ENCODE data around the gene MBLAC2.

Gene MBLAC2

DNA sequence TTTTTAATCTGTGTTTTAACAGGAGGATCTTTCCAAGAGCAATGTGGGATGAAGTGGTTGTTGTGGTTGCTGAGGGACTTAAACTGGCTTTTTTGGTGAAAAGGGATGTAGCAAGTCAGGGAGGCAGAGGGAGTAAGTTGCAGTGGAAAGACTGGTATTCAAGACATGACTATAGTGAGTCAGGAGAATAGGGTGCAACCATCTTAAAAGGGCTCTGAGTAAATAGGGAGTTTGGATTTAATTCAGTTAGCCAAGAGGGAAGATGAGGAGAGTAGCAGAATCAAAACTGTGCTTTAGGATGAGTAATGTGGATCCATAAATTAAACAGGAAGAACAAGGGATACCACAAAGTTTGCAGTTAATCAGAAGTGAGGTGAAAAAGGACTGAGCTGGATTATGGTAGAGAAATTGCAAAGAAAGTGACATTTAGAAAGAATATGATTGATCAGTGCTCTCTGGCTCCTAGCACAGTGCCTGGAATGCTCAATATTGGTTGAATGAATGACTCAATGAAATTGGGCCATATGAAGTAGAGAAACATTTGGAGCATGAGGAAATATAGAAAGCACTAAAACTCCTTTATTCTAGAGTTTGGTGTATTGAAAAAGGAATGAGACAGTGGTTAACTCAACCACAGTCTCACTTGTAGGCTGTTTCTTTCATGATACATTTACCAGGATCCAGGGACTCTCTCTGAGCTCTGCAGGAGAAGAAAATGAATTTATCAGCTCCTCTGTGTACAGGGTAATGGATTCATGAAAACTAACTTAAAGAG, 5.2 kb upstream of the MBLAC2 start:
- no peak for DNase-seq (ENCODE audit: low read depth in 1 of 2, low spot score in 1 of 2)
- TF ChIP-seq GABPA (IDR thresholded peaks at IDR 0.05; ENCODE audit: low read depth), result no peak
- no peak for TF ChIP-seq SPI1 (IDR thresholded peaks at IDR 0.05; ENCODE audit: borderline replicate concordance, low read depth)
- no peaks in the 10 kb centered on the region for H3K27me3 ChIP-seq (ENCODE audit: insufficient read depth, poor library complexity, severe bottlenecking)
- H3K4me3 ChIP-seq (replicated peaks; ENCODE audit: insufficient read depth, low read length), result no peak overlapping the region
- H3K27ac ChIP-seq (replicated peaks), result no peak overlapping the region

GRCh38 chr5:90477621-90478215, 3.1 kb upstream of the MBLAC2 start:
- no peak overlapping the region for H3K4me3 ChIP-seq (replicated peaks; ENCODE audit: insufficient read depth, low read length)
- no peak for DNase-seq (ENCODE audit: low read depth in 1 of 2, low spot score in 1 of 2)
- TF ChIP-seq SPI1 (IDR thresholded peaks at IDR 0.05; ENCODE audit: borderline replicate concordance, low read depth) (no peak), POLR2AphosphoS5 (IDR thresholded peaks at IDR 0.05; ENCODE audit: low read depth) (no peak), GABPA (IDR thresholded peaks at IDR 0.05; ENCODE audit: low read depth) (no peak), CTCF (IDR thresholded peaks at IDR 0.05; ENCODE audit: insufficient read depth, low read length) (no peak)
- TF ChIP-seq, protein P1, sequence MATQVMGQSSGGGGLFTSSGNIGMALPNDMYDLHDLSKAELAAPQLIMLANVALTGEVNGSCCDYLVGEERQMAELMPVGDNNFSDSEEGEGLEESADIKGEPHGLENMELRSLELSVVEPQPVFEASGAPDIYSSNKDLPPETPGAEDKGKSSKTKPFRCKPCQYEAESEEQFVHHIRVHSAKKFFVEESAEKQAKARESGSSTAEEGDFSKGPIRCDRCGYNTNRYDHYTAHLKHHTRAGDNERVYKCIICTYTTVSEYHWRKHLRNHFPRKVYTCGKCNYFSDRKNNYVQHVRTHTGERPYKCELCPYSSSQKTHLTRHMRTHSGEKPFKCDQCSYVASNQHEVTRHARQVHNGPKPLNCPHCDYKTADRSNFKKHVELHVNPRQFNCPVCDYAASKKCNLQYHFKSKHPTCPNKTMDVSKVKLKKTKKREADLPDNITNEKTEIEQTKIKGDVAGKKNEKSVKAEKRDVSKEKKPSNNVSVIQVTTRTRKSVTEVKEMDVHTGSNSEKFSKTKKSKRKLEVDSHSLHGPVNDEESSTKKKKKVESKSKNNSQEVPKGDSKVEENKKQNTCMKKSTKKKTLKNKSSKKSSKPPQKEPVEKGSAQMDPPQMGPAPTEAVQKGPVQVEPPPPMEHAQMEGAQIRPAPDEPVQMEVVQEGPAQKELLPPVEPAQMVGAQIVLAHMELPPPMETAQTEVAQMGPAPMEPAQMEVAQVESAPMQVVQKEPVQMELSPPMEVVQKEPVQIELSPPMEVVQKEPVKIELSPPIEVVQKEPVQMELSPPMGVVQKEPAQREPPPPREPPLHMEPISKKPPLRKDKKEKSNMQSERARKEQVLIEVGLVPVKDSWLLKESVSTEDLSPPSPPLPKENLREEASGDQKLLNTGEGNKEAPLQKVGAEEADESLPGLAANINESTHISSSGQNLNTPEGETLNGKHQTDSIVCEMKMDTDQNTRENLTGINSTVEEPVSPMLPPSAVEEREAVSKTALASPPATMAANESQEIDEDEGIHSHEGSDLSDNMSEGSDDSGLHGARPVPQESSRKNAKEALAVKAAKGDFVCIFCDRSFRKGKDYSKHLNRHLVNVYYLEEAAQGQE (IDR thresholded peaks at IDR 0.05; ENCODE audit: insufficient replicate concordance, low read depth), result no peak
- H3K27ac ChIP-seq (replicated peaks), result no peak overlapping the region
- no peaks in the 10 kb centered on the region for H3K27me3 ChIP-seq (ENCODE audit: insufficient read depth, poor library complexity, severe bottlenecking)

GRCh38 chr5:90477073-90477472, 2.5 kb upstream of the MBLAC2 start:
- Histone ChIP-seq H3K27me3 (ENCODE audit: insufficient read depth, poor library complexity, severe bottlenecking) (no peaks in the 10 kb centered on the region), H3K27ac (replicated peaks) (no peak overlapping the region), H3K4me3 (replicated peaks; ENCODE audit: insufficient read depth, low read length) (no peak overlapping the region)
- DNase-seq (ENCODE audit: low read depth in 1 of 2, low spot score in 1 of 2), result no peak
- TF ChIP-seq, protein P1 (IDR thresholded peaks at IDR 0.05; ENCODE audit: insufficient replicate concordance, low read depth), result no peak
- TF ChIP-seq SPI1 (IDR thresholded peaks at IDR 0.05; ENCODE audit: borderline replicate concordance, low read depth), result no peak
- no peak for TF ChIP-seq POLR2AphosphoS5 (IDR thresholded peaks at IDR 0.05; ENCODE audit: low read depth)
- TF ChIP-seq CTCF (IDR thresholded peaks at IDR 0.05; ENCODE audit: insufficient read depth, low read length), result no peak
- TF ChIP-seq GABPA (IDR thresholded peaks at IDR 0.05; ENCODE audit: low read depth), result no peak

DNA sequence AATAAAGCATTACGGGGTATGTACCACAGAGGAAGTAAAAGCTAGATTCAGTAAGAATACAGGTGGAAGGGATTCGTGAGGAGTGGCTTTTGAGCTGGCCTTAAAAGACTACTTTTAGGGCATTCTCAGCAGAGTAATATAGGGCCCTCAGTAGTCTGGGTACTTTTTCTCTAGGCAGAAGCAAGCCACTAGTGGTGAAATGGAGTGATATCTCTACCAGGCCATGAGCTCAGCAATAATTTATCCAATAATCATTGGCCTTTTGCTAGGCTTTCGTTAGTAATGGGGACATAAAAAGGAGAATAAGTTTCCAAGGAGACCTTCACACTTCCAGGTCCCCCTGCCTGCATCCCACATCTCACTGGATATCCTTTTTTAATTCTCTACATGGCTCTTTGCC, 1.8 kb upstream of the MBLAC2 start:
- Histone ChIP-seq H3K27me3 (ENCODE audit: insufficient read depth, poor library complexity, severe bottlenecking) (no peaks in the 10 kb centered on the region), H3K4me3 (replicated peaks; ENCODE audit: insufficient read depth, low read length) (no peak overlapping the region), H3K27ac (replicated peaks) (no peak overlapping the region)
- no peak for DNase-seq (ENCODE audit: low read depth in 1 of 2, low spot score in 1 of 2)
- no peak for TF ChIP-seq CTCF (IDR thresholded peaks at IDR 0.05; ENCODE audit: insufficient read depth, low read length)
- no peak for TF ChIP-seq GABPA (IDR thresholded peaks at IDR 0.05; ENCODE audit: low read depth)
- TF ChIP-seq POLR2AphosphoS5 (IDR thresholded peaks at IDR 0.05; ENCODE audit: low read depth), result no peak
- TF ChIP-seq, protein P1 (IDR thresholded peaks at IDR 0.05; ENCODE audit: insufficient replicate concordance, low read depth), result no peak
- no peak for TF ChIP-seq SPI1 (IDR thresholded peaks at IDR 0.05; ENCODE audit: borderline replicate concordance, low read depth)
